Keratinocyte (primary cell): ENCODE results near the gene SPDL1. TPM values are rescaled to one million over a fixed set of nuclear protein-coding genes. Genes with fewer than 3 reads are reported as not detected.

Experiments used
- DNase-seq: peaks from one replicate; pipeline ENCODE4 v3.0.0-alpha.2; 2011; ENCODE audit warnings: low read depth, missing footprints, low spot score
- FAIRE-seq: peaks from 2 replicates; lab custom pipeline; 2011; peaks lifted over from hg19 to GRCh38; lab: Jason Lieb, UNC
- H2AFZ ChIP-seq: 2 replicates; pipeline ENCODE4 v1.6.0; 2012; ENCODE audit warnings: low read length, control low read depth, inconsistent platforms; ENCODE audit not compliant: control insufficient read depth
- H3K27ac ChIP-seq: 2 replicates; pipeline ENCODE4 v1.5.1; 2011; ENCODE audit warnings: low read length; ENCODE audit not compliant: control insufficient read depth, insufficient read depth
- H3K27me3 ChIP-seq: 3 replicates; pipeline ENCODE4 v1.6.0; 2011; ENCODE audit warnings: low read length; ENCODE audit not compliant: control insufficient read depth, insufficient read depth; ENCODE audit errors: extremely low read depth
- H3K36me3 ChIP-seq, 2 experiments: 2 replicates in 1 of 2; 3 replicates in 1 of 2; pipeline ENCODE4 v1.5.1; 2011; ENCODE audit warnings: low read length in 2 of 2, mild to moderate bottlenecking in 1 of 2; ENCODE audit not compliant: control insufficient read depth in 2 of 2, insufficient read depth in 2 of 2; ENCODE audit errors: extremely low read depth in 1 of 2
- H3K4me1 ChIP-seq: 3 replicates; pipeline ENCODE4 v1.5.1; 2011; ENCODE audit warnings: low read length; ENCODE audit not compliant: control insufficient read depth, insufficient read depth; ENCODE audit errors: extremely low read depth
- H3K4me2 ChIP-seq: 3 replicates; pipeline ENCODE4 v1.6.0; 2011; ENCODE audit warnings: low read depth, low read length; ENCODE audit not compliant: control insufficient read depth, insufficient read depth; ENCODE audit errors: extremely low read depth
- H3K4me3 ChIP-seq, 3 experiments: fragments of 200-600 bp in 1 of 3; sonication (generic) in 1 of 3; 2 replicates in 2 of 3; 3 replicates in 1 of 3; pipeline ENCODE4 v1.5.1; 2011 to 2016; ENCODE audit warnings: low read length in 3 of 3, mild to moderate bottlenecking in 3 of 3, control low read depth in 2 of 3, inconsistent platforms in 1 of 3, low read depth in 1 of 3, mixed read lengths in 1 of 3, mixed run types in 1 of 3, moderate library complexity in 1 of 3; ENCODE audit not compliant: control insufficient read depth in 2 of 3, insufficient read depth in 2 of 3; ENCODE audit errors: extremely low read depth in 1 of 3
- H3K79me2 ChIP-seq: 2 replicates; pipeline ENCODE4 v1.6.0; 2012; ENCODE audit warnings: low read length; ENCODE audit not compliant: control insufficient read depth, insufficient read depth
- H3K9ac ChIP-seq: 3 replicates; pipeline ENCODE4 v1.6.0; 2011; ENCODE audit warnings: low read length; ENCODE audit not compliant: control insufficient read depth, insufficient read depth; ENCODE audit errors: extremely low read depth
- H3K9me1 ChIP-seq: 3 replicates; pipeline ENCODE4 v1.6.0; 2011; ENCODE audit warnings: low read length; ENCODE audit not compliant: control insufficient read depth, insufficient read depth; ENCODE audit errors: extremely low read depth
- H3K9me3 ChIP-seq: 2 replicates; pipeline ENCODE4 v1.5.1; 2012; ENCODE audit warnings: low read depth, low read length; ENCODE audit not compliant: control insufficient read depth
- H4K20me1 ChIP-seq: 3 replicates; pipeline ENCODE4 v1.6.0; 2011; ENCODE audit warnings: low read length; ENCODE audit not compliant: control insufficient read depth, insufficient read depth; ENCODE audit errors: extremely low read depth
- CTCF ChIP-seq, 3 experiments: IDR thresholded peaks in 1 of 3; conservative IDR thresholded peaks in 1 of 3; optimal IDR thresholded peaks in 1 of 3; 2 replicates in 2 of 3; 3 replicates in 1 of 3; pipeline versions ENCODE3 to v1.5.1; 2011; ENCODE audit warnings: low read length in 3 of 3, mild to moderate bottlenecking in 3 of 3, moderate library complexity in 2 of 3, control low read depth in 1 of 3, inconsistent platforms in 1 of 3; ENCODE audit not compliant: insufficient read depth in 2 of 3; ENCODE audit errors: extremely low read depth in 1 of 3
- EZH2 ChIP-seq: IDR thresholded peaks from one replicate; pipeline ENCODE4 v1.6.1; 2012; ENCODE audit warnings: inconsistent platforms, mild to moderate bottlenecking, low read length, moderate library complexity
- dilution Hi-C: fragments of 300-500 bp; cut with MboI; formaldehyde crosslinking; loops from one replicate; pipeline ENCODE4 v1.7.0; 2020; ENCODE audit warnings: low sequenced_read_pairs; ENCODE audit not compliant: extremely low pct_ligation_motif_present
- polyA plus RNA-seq, 5 experiments: library from polyadenylated mRNA; depleted of rRNA in 3 of 5; stranded (reverse) in 3 of 5; stranded (forward) in 1 of 5; unstranded in 1 of 5; fragments of >200 nt; gene quantifications; 1 replicate in 1 of 5; 2 replicates in 3 of 5; 3 replicates in 1 of 5; pipeline versions ENCODE4 v1.2.1 to v1.2.3, GENCODE V29; 2011 to 2012; ENCODE audit warnings: missing spikeins in 2 of 5, low read depth in 1 of 5, low replicate concordance in 1 of 5

The SPDL1 gene
- polyA plus RNA-seq, 1 donor (not counting 4 experiments of a cell fraction or from before 2014, with no cell fraction given), result 24.6 TPM

GRCh38 chr5:169583101-169583423 is 511 bp upstream of the SPDL1 start:
- peak overlapping the region; percentile 92 for H2AFZ ChIP-seq
- no peaks in the 10 kb centered on the region for H3K9me1 ChIP-seq
- FAIRE-seq, result no peak
- H3K79me2 ChIP-seq, result peaks cover 38% of the 10 kb centered on the region
- H3K27me3 ChIP-seq, result no peaks in the 10 kb centered on the region
- no peak for DNase-seq
- peak overlapping the region; percentile 86 for H3K27ac ChIP-seq
- peak overlapping the region; percentile 94 for H3K4me2 ChIP-seq
- no peaks in the 10 kb centered on the region for H3K36me3 ChIP-seq
- dilution Hi-C loops, result no loop called here
- TF ChIP-seq CTCF (optimal IDR thresholded peaks at IDR 0.05 in 1 of 3, IDR thresholded peaks at IDR 0.05 in 1 of 3, conservative IDR thresholded peaks at IDR 0.05 in 1 of 3; ENCODE audit: extremely low read depth in 1 of 3, insufficient read depth in 2 of 3, low read length in 3 of 3) (no peak), EZH2 (no peak)
- H4K20me1 ChIP-seq, result no peaks in the 10 kb centered on the region
- H3K9me3 ChIP-seq, result no peaks in the 10 kb centered on the region
- H3K4me3 ChIP-seq, result peak overlapping the region; percentile 69 to 88 (median 84)
- H3K4me1 ChIP-seq, result peaks cover 9% of the 10 kb centered on the region
- peak overlapping the region; percentile 96 for H3K9ac ChIP-seq

GRCh38 chr5:169584998-169585451 is 1.5 kb downstream of the SPDL1 start:
- H3K36me3 ChIP-seq, result peaks cover 0 to 3% of the 10 kb centered on the region in 2 experiments
- no peak overlapping the region for H3K27ac ChIP-seq
- no peaks in the 10 kb centered on the region for H4K20me1 ChIP-seq
- peaks cover 9% of the 10 kb centered on the region for H3K4me1 ChIP-seq
- TF ChIP-seq EZH2, result no peak
- TF ChIP-seq CTCF (optimal IDR thresholded peaks at IDR 0.05 in 1 of 3, IDR thresholded peaks at IDR 0.05 in 1 of 3, conservative IDR thresholded peaks at IDR 0.05 in 1 of 3; ENCODE audit: extremely low read depth in 1 of 3, insufficient read depth in 2 of 3, low read length in 3 of 3), result no peak
- H2AFZ ChIP-seq, result no peak overlapping the region
- FAIRE-seq, result no peak
- H3K4me3 ChIP-seq, result peak overlapping the region; percentile 69 to 88 (median 84)
- H3K4me2 ChIP-seq, result peak overlapping the region; percentile 94
- peaks cover 40% of the 10 kb centered on the region for H3K79me2 ChIP-seq
- no peaks in the 10 kb centered on the region for H3K9me1 ChIP-seq
- no peaks in the 10 kb centered on the region for H3K9me3 ChIP-seq
- no peak for DNase-seq
- H3K27me3 ChIP-seq, result no peaks in the 10 kb centered on the region
- dilution Hi-C loops, result no loop called here
- H3K9ac ChIP-seq, result peak overlapping the region; percentile 96
